ENCODE measurements around the gene SSPN. TPM values are rescaled to one million over a fixed set of nuclear protein-coding genes. Genes with fewer than 3 reads are reported as not detected.

SSPN gene
- total RNA-seq, 1 experiment from 2014 or later: 1.8 TPM

DNA sequence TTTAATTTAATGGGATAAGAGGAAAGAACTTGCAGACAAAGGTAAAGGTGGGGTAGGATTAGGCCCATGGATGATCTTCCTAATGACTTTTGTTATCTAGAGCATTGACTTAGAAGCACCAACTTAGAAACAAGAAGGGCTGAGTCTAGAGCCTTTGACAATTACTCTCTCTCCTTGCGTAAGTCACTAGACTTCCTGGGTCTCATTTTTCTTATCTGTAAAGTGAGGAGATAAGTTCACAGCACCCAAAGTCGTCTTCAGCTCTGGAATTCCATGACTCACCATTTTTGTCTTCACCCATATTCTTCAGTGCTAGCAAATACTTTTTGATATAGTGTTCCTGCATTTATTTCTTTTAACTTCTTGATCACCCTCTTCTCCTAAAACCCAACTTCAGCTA, 75.7 kb downstream of the SSPN start (continued):
- TF ChIP-seq, protein P1, sequence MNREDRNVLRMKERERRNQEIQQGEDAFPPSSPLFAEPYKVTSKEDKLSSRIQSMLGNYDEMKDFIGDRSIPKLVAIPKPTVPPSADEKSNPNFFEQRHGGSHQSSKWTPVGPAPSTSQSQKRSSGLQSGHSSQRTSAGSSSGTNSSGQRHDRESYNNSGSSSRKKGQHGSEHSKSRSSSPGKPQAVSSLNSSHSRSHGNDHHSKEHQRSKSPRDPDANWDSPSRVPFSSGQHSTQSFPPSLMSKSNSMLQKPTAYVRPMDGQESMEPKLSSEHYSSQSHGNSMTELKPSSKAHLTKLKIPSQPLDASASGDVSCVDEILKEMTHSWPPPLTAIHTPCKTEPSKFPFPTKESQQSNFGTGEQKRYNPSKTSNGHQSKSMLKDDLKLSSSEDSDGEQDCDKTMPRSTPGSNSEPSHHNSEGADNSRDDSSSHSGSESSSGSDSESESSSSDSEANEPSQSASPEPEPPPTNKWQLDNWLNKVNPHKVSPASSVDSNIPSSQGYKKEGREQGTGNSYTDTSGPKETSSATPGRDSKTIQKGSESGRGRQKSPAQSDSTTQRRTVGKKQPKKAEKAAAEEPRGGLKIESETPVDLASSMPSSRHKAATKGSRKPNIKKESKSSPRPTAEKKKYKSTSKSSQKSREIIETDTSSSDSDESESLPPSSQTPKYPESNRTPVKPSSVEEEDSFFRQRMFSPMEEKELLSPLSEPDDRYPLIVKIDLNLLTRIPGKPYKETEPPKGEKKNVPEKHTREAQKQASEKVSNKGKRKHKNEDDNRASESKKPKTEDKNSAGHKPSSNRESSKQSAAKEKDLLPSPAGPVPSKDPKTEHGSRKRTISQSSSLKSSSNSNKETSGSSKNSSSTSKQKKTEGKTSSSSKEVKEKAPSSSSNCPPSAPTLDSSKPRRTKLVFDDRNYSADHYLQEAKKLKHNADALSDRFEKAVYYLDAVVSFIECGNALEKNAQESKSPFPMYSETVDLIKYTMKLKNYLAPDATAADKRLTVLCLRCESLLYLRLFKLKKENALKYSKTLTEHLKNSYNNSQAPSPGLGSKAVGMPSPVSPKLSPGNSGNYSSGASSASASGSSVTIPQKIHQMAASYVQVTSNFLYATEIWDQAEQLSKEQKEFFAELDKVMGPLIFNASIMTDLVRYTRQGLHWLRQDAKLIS (CRISPR knock-in tag; IDR thresholded peaks at IDR 0.05; ENCODE audit: borderline replicate concordance): no peak

DNA sequence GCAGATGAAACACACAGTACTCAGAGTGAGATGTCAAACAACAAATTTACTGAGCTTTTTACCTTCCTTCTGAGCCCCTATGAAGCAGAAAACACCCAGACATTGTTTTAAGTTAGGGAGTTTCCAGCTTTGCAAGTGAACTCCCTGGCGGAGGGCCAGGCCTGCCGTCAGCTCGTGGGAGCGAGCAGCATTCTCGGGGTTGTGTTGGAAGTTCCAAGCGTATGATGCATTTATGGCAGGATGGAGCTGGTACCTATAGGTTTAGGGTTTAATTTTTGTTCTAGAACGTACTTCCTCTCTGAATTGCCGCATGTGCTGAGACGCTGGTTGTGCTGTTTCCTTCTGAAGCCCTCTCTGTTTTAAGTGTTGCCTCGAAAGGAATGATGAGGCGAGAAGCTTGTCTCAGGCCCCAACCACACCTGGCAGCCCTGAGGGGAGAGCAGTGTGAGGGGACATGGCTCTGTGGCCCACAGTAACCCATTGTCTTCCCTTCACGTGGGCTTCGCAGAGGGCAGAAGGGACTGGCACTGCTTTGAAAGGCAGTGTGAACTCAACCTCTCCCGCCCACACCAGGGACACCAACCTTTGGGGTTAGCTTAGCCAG, 76.6 kb downstream of the SSPN start:
- Mint-ChIP-seq H3K4me1 (peaks cover 16% of the 10 kb centered on the region), H3K27ac (no peak overlapping the region), H3K9me3 (no peaks in the 10 kb centered on the region), H3K4me3 (no peak overlapping the region), H3K36me3 (no peaks in the 10 kb centered on the region), H3K27me3 (ENCODE audit: low read depth) (peaks cover 18% of the 10 kb centered on the region)
- DNase-seq (ENCODE audit: low spot score) (no peak), ATAC-seq (no peak)
- ChIA-PET POLR2A (no interaction called here), CTCF (interaction anchor here (1.0 kb wide), 1 partner anchor 175 kb away, joined by 3 read pairs; no protein-coding TSS in a partner anchor)
- TF ChIP-seq ZNF263 (CRISPR knock-in tag; IDR thresholded peaks at IDR 0.05; ENCODE audit: low read depth): no peak
- TF ChIP-seq, protein P2, sequence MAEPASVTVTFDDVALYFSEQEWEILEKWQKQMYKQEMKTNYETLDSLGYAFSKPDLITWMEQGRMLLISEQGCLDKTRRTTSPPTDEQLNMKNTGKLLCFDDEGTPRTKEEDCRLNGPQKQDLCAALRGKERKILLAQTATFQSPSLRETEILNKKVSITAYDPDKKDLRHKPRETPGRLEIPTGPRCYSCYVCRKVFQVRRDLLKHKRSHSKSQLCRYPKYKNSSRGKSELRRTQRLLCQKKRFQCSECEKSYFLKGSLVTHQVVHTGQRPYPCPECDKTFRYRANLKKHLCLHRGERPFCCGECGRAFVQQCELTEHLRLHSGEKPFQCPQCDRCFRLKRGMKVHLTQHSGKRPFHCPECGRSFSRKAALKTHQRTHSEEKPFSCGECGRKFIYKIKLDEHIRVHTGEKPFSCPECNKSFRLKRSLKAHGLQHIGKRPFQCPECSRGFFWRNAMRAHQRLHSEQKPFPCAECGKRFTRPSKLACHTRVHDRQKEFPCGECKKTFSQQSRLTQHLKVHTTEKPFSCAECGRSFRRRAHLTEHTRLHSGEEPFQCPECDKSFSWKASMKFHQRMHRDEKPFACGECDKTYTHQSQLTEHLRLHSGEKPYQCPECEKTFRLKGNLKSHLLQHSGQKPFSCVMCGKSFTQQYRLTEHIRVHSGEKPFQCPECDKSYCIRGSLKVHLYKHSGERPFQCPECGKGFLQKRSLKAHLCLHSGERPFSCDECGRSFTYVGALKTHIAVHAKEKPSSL (CRISPR knock-in tag; conservative IDR thresholded peaks at IDR 0.05): no peak
- TF ChIP-seq, protein P3, sequence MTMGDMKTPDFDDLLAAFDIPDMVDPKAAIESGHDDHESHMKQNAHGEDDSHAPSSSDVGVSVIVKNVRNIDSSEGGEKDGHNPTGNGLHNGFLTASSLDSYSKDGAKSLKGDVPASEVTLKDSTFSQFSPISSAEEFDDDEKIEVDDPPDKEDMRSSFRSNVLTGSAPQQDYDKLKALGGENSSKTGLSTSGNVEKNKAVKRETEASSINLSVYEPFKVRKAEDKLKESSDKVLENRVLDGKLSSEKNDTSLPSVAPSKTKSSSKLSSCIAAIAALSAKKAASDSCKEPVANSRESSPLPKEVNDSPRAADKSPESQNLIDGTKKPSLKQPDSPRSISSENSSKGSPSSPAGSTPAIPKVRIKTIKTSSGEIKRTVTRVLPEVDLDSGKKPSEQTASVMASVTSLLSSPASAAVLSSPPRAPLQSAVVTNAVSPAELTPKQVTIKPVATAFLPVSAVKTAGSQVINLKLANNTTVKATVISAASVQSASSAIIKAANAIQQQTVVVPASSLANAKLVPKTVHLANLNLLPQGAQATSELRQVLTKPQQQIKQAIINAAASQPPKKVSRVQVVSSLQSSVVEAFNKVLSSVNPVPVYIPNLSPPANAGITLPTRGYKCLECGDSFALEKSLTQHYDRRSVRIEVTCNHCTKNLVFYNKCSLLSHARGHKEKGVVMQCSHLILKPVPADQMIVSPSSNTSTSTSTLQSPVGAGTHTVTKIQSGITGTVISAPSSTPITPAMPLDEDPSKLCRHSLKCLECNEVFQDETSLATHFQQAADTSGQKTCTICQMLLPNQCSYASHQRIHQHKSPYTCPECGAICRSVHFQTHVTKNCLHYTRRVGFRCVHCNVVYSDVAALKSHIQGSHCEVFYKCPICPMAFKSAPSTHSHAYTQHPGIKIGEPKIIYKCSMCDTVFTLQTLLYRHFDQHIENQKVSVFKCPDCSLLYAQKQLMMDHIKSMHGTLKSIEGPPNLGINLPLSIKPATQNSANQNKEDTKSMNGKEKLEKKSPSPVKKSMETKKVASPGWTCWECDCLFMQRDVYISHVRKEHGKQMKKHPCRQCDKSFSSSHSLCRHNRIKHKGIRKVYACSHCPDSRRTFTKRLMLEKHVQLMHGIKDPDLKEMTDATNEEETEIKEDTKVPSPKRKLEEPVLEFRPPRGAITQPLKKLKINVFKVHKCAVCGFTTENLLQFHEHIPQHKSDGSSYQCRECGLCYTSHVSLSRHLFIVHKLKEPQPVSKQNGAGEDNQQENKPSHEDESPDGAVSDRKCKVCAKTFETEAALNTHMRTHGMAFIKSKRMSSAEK (CRISPR knock-in tag; IDR thresholded peaks at IDR 0.05; ENCODE audit: borderline replicate concordance): no peak
- TF ChIP-seq, protein P4, sequence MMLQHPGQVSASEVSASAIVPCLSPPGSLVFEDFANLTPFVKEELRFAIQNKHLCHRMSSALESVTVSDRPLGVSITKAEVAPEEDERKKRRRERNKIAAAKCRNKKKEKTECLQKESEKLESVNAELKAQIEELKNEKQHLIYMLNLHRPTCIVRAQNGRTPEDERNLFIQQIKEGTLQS (CRISPR knock-in tag; conservative IDR thresholded peaks at IDR 0.05): no peak
- no peak for TF ChIP-seq CREM (CRISPR knock-in tag; IDR thresholded peaks at IDR 0.05)
- TF ChIP-seq, protein P5, sequence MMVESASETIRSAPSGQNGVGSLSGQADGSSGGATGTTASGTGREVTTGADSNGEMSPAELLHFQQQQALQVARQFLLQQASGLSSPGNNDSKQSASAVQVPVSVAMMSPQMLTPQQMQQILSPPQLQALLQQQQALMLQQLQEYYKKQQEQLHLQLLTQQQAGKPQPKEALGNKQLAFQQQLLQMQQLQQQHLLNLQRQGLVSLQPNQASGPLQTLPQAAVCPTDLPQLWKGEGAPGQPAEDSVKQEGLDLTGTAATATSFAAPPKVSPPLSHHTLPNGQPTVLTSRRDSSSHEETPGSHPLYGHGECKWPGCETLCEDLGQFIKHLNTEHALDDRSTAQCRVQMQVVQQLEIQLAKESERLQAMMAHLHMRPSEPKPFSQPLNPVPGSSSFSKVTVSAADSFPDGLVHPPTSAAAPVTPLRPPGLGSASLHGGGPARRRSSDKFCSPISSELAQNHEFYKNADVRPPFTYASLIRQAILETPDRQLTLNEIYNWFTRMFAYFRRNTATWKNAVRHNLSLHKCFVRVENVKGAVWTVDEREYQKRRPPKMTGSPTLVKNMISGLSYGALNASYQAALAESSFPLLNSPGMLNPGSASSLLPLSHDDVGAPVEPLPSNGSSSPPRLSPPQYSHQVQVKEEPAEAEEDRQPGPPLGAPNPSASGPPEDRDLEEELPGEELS (CRISPR knock-in tag; IDR thresholded peaks at IDR 0.05): no peak
- TF ChIP-seq, protein P6, sequence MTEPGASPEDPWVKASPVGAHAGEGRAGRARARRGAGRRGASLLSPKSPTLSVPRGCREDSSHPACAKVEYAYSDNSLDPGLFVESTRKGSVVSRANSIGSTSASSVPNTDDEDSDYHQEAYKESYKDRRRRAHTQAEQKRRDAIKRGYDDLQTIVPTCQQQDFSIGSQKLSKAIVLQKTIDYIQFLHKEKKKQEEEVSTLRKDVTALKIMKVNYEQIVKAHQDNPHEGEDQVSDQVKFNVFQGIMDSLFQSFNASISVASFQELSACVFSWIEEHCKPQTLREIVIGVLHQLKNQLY (CRISPR knock-in tag; IDR thresholded peaks at IDR 0.05): no peak
- no peak for TF ChIP-seq ZBTB21 (CRISPR knock-in tag; IDR thresholded peaks at IDR 0.05; ENCODE audit: borderline replicate concordance)
- TF ChIP-seq ZNF396 (CRISPR knock-in tag; IDR thresholded peaks at IDR 0.05; ENCODE audit: borderline replicate concordance): no peak
- no peak for TF ChIP-seq MXD4 (CRISPR knock-in tag; IDR thresholded peaks at IDR 0.05; ENCODE audit: borderline replicate concordance)
- no peak for TF ChIP-seq ZNF121 (CRISPR knock-in tag; IDR thresholded peaks at IDR 0.05)
- TF ChIP-seq MYBL2 (CRISPR knock-in tag; IDR thresholded peaks at IDR 0.05): no peak
- no peak for TF ChIP-seq SMAD4 (CRISPR knock-in tag; IDR thresholded peaks at IDR 0.05)
- TF ChIP-seq EMX1 (CRISPR knock-in tag; IDR thresholded peaks at IDR 0.05): no peak
